AG08395 (cell line): Measurements from ENCODE around the gene PAK4.
"Not testable (repeated sequence)": the region's sequence is repeated elsewhere in the genome, so short reads cannot be mapped to it uniquely, and the experiment has no call there.

Experiments
- DNase-seq: peaks from one replicate; pipeline ENCODE4 v3.0.0; 2012; ENCODE audit warnings: mixed read lengths, low spot score

The PAK4 gene

DNA sequence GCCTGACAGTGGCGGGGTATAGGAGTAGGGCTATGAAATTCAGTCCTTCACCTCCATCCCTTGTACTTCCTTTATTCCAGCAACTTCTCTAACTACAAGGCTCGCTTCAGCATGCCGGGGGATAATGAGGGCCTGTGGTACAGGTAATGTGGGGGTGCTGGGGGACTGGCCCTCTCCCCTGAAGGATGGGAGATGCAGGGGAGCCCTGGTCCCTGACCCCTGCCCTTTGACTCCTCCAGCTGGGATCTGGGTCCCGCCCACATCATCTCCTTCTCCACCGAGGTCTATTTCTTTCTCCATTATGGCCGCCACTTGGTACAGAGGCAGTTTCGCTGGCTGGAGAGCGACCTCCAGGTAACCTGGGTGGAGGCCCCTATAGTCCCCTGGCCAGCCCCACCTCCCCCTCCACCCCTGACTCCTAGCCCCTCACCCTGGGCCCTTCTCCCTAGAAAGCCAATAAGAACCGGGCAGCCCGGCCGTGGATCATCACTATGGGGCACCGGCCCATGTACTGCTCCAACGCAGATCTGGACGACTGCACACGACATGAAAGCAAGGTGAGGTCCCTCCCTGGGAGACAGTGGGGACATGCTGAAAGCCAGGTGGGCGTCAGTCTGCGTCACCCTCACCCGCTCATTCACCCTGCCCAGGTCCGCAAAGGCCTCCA, 25.0 kb upstream of the PAK4 start:
- DNase-seq = no peak

GRCh38 chr19:39103151-39103550, 22.4 kb upstream of the PAK4 start:
- no peak for DNase-seq

DNA sequence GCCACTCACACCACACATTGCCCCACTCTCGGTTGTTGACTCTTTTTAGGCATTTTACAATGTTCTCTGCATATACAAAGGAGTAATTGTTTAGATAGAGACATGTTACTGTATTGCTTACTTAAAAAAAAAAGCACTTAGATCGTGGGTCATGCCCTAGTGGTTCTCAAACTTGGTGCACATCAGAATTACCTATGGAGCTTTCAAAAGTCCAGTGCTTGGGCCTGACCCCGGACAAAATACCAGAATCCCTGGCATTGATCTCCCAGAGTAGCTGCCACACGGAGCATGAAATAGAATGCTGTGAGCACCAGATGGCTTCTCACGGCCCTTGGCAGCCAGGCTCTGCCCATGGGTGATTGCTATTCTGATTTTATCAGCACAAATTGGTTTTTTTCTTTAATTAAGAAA, 21.4 kb upstream of the PAK4 start:
- no peak for DNase-seq

GRCh38 chr19:39106194-39106593, 19.4 kb upstream of the PAK4 start:
- no peak for DNase-seq

GRCh38 chr19:39109641-39110040, 15.9 kb upstream of the PAK4 start:
- no peak for DNase-seq

- DNase-seq = peak; percentile 69
These were observed 15.2 kb upstream of the PAK4 start for GRCh38 chr19:39110263-39110967.

GRCh38 chr19:39111593-39112199, 13.9 kb upstream of the PAK4 start:
- DNase-seq = no peak

DNA sequence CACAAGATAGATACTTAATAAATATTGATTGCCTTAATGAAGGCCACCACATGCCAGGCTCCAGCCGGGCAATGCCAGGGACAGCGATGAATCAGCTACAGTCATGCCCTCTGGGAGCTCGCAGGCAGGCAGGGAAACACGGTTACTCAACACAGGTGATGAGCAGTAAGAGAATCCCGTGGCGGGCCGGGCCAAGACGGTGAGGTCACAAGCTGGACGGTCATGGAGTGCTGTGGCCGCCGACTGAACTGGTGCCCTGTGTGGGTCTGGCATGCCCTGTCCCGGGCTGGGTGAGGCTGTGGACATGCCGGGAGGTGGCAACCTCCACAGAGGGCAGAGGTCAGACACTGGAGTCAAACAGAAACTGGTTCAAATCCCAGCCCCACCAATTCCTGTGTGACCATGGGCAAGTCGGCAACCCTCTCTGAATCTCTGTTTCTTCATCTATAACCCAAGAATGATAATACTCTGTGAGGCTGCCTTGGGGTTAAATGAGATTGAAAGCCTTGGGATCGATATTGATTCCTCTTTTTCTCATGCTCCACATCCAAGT, 13.2 kb upstream of the PAK4 start:
- no peak for DNase-seq

- no peak for DNase-seq
These were observed 12.4 kb upstream of the PAK4 start for GRCh38 chr19:39113199-39113598.

- DNase-seq = no peak
These were observed 10.3 kb upstream of the PAK4 start for GRCh38 chr19:39115105-39115847.

- not testable (repeated sequence) for DNase-seq
These were observed 8.6 kb upstream of the PAK4 start for GRCh38 chr19:39117023-39117422.

- no peak for DNase-seq
These were observed 5.8 kb upstream of the PAK4 start for GRCh38 chr19:39119830-39120229.

- DNase-seq = no peak
These were observed 2.5 kb upstream of the PAK4 start for GRCh38 chr19:39122934-39123731.

DNA sequence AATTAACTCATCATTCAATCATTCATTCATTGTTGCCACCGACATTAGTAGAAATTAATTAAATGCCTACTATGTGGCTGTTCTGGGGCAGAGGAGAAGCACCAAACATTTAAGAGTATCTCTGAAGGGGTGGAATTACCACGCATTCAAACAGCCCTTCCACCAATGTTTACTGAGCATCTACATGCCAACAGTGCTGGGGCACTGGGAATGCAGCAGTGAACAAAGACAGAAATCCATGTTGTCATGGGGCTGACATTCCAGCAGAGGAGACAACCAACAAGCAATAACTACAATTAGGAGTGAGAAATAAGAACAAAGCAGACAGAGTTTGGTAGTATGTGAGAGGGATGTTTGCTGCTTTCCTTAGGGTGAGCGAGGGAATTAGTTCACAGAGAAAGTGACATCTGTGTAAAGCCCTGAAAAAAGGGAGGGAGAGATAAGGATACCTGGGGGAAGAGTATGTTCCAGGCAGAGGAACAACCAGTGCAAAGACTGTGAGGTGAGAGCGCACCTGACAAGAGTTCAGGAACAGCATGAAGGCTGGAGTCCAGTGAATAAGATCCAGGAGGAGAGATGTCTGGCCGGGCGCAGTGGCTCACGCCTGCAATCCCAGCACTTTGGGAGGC, 1.3 kb upstream of the PAK4 start:
- no peak for DNase-seq

DNA sequence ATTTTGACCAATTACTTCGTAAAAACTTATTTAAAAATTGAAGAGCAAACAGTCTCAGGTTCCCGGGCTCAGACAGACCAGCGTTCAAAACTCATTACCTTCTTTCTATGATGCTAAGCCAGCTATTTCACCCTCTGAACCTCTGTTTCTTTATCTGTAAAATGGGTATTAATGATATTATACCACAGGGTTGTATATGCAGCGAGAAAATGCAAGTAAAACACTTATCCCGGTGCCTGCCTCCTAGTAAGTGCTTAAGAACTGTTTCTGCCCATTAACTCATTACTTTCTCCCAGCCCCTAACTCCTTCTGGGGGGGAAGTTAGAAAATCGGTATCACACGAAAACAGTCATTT, 410 bp upstream of the PAK4 start:
- DNase-seq = no peak

- DNase-seq = peak; percentile 46
These were observed 964 bp downstream of the PAK4 start for GRCh38 chr19:39126312-39127187.

DNA sequence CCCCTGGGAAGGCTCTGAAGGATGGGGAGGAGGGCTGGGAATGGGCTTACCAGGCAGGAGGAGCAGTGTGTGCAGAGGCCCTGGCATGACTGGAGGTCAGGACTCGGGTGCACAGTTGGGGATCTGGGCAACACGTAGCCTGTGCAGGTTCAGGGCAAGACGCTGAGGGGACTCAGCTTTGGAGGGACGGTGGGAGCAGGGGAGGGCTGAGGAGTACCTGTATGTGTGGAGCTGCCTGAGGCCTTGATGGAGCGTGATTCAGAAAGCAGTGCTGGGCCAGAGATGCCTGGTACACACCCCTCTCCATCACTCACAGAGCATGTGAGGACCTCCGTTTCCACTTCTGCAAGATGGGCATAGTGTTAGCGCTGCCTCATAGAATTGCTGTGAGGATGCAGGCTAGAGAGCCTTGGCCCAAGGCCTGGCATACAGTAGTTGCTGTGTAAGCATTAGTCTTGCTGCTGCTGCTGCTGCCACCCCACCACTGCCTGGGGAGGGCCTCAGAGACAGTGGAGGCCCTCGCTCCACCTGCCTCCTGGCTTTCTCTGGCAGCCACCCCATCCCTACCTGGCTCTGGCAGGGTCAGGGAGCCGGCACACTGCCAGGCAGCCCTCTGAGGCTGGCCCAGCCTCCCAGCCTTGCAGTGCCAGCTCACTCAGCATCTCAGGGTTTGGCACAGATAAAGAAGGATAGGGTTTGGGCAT, 2.4 kb downstream of the PAK4 start:
- DNase-seq = no peak

- no peak for DNase-seq
These were observed 3.0 kb downstream of the PAK4 start for GRCh38 chr19:39128516-39129079.

GRCh38 chr19:39129116-39129515, 3.5 kb downstream of the PAK4 start:
- no peak for DNase-seq
